Fibroblast of upper back skin (primary cell): ENCODE measurements around the gene CILP.
"Not testable (repeated sequence)": the region's sequence is repeated elsewhere in the genome, so short reads cannot be mapped to it uniquely, and the experiment has no call there.

Experiments used
- DNase-seq: peaks from one replicate; pipeline ENCODE4 v3.0.0-alpha.2; 2013

Gene CILP

GRCh38 chr15:65210770-65211481 is at the start of gene CILP:
Gene CILP, minus strand, starts transcription at chr15:65211473. Its CDS starts 1,718 bp downstream, at chr15:65209755.
- no peak for DNase-seq

GRCh38 chr15:65260968-65261367 is 49.7 kb upstream of the CILP start:
- DNase-seq, result no peak

GRCh38 chr15:65259367-65259797 is 48.1 kb upstream of the CILP start:
- DNase-seq, result no peak

- peak; percentile 52 for DNase-seq
Observed at GRCh38 chr15:65258375-65259262, 47.3 kb upstream of the CILP start.

GRCh38 chr15:65255486-65256140 is 44.3 kb upstream of the CILP start:
- no peak for DNase-seq

- DNase-seq, result no peak
Observed at GRCh38 chr15:65254758-65255157, 43.5 kb upstream of the CILP start.

- DNase-seq, result no peak
Observed at GRCh38 chr15:65254356-65254755, 43.1 kb upstream of the CILP start.

- DNase-seq, result no peak
Observed at GRCh38 chr15:65249641-65250040, 38.4 kb upstream of the CILP start.

GRCh38 chr15:65248511-65249255 is 37.4 kb upstream of the CILP start:
- peak; percentile 55 for DNase-seq

- DNase-seq, result no peak
Observed at GRCh38 chr15:65246939-65247338, 35.7 kb upstream of the CILP start.

GRCh38 chr15:65246026-65246714 is 34.9 kb upstream of the CILP start:
- no peak for DNase-seq

- DNase-seq, result peak; percentile 49
Observed at GRCh38 chr15:65245096-65245856, 34.0 kb upstream of the CILP start.

GRCh38 chr15:65244638-65245037 is 33.4 kb upstream of the CILP start:
- no peak for DNase-seq

- DNase-seq, result not testable (repeated sequence)
Observed at GRCh38 chr15:65236443-65236842, 25.2 kb upstream of the CILP start.

- DNase-seq, result no peak
Observed at GRCh38 chr15:65233696-65234095, 22.4 kb upstream of the CILP start.

- no peak for DNase-seq
Observed at GRCh38 chr15:65232520-65232919, 21.2 kb upstream of the CILP start.

GRCh38 chr15:65231306-65231705 is 20.0 kb upstream of the CILP start:
- no peak for DNase-seq

GRCh38 chr15:65226901-65227300 is 15.6 kb upstream of the CILP start:
- DNase-seq, result not testable (repeated sequence)

GRCh38 chr15:65226221-65226620 is 14.9 kb upstream of the CILP start:
- no peak for DNase-seq

- DNase-seq, result no peak
Observed at GRCh38 chr15:65223996-65224395, 12.7 kb upstream of the CILP start.

- no peak for DNase-seq
Observed at GRCh38 chr15:65222891-65223290, 11.6 kb upstream of the CILP start.
